Measurements from ENCODE around the gene SIRPA. TPM values are rescaled to one million over a fixed set of nuclear protein-coding genes. Genes with fewer than 3 reads are reported as not detected.

Gene SIRPA
- total RNA-seq, 2 donors from 2014 or later = 9.8 to 12.2 TPM

DNA sequence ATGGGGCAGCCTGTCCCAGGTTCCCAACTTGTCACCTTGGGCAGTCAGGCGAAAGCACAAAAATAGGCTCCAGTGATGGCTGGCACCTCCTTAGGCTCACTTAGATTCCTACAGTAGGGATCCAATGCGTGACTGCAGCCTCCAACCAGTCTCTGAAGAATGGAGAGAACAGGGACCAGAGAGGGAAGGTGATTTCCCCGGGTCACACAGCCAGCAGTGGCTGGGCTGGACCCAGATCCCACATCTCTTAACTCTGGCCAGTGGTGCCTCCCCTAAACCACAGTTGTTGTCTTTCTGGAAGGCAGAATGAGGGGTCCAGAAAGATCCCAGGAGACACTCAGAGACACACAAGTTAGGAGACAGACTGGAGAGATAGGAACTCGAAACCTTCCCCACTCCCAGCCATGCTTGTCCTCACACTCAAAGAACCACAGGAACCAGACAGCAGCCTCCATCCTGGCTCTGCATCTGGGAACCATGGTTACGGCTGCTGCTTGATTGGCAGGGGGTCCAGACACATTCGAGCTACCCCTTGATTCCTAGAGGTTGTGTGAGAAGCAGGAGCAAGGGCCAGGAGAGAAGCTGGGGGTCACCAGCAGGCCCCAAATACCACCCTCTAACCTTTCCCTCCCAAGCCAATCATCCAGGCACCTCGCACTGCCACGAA is 33.1 kb upstream of the SIRPA start:
- Histone ChIP-seq H3K9me3 (no peaks in the 10 kb centered on the region), H3K4me3 (no peak overlapping the region), H3K9ac (ENCODE audit: low read depth in 2 of 2, low read length in 2 of 2) (no peak overlapping the region), H3K4me1 (peaks cover 4% of the 10 kb centered on the region), H3K27me3 (no peaks in the 10 kb centered on the region), H3K27ac (peak overlapping the region; percentile 46), H3K36me3 (no peaks in the 10 kb centered on the region)
- no peak for DNase-seq
- TF ChIP-seq, protein P1, sequence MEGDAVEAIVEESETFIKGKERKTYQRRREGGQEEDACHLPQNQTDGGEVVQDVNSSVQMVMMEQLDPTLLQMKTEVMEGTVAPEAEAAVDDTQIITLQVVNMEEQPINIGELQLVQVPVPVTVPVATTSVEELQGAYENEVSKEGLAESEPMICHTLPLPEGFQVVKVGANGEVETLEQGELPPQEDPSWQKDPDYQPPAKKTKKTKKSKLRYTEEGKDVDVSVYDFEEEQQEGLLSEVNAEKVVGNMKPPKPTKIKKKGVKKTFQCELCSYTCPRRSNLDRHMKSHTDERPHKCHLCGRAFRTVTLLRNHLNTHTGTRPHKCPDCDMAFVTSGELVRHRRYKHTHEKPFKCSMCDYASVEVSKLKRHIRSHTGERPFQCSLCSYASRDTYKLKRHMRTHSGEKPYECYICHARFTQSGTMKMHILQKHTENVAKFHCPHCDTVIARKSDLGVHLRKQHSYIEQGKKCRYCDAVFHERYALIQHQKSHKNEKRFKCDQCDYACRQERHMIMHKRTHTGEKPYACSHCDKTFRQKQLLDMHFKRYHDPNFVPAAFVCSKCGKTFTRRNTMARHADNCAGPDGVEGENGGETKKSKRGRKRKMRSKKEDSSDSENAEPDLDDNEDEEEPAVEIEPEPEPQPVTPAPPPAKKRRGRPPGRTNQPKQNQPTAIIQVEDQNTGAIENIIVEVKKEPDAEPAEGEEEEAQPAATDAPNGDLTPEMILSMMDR (IDR thresholded peaks at IDR 0.05) = no peak
- intact Hi-C loops (cut with DNase I) = no loop called here

DNA sequence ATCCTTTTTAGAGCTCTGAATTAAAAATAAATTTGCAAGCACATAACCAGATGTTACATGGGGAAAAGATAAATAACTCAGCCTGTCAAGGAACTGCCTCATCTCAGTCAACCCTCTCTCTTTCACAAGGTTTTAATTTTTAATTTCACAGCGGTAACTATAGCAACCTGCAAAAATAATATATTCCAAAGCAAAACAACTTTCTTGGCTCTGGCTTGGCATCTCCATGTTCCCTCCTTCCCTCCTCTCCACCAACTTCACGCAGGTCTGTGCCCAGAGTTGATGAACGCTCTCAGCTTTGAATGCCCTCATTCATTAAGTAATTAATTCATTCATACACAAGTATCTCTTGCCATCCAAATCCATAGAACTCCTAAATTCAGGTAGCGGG is 32.5 kb upstream of the SIRPA start:
- Histone ChIP-seq H3K27me3 (no peaks in the 10 kb centered on the region), H3K27ac (no peak overlapping the region), H3K36me3 (no peaks in the 10 kb centered on the region), H3K4me1 (peaks cover 4% of the 10 kb centered on the region), H3K9ac (ENCODE audit: low read depth in 2 of 2, low read length in 2 of 2) (no peak overlapping the region), H3K9me3 (no peaks in the 10 kb centered on the region), H3K4me3 (no peak overlapping the region)
- no peak for DNase-seq
- intact Hi-C loops (cut with DNase I) = no loop called here
- TF ChIP-seq, protein P1 (IDR thresholded peaks at IDR 0.05) = no peak

- Histone ChIP-seq H3K4me1 (peaks cover 4% of the 10 kb centered on the region), H3K36me3 (no peaks in the 10 kb centered on the region), H3K9me3 (no peaks in the 10 kb centered on the region), H3K27me3 (no peaks in the 10 kb centered on the region), H3K27ac (no peak overlapping the region), H3K4me3 (no peak overlapping the region), H3K9ac (ENCODE audit: low read depth in 2 of 2, low read length in 2 of 2) (no peak overlapping the region)
- TF ChIP-seq, protein P1 (IDR thresholded peaks at IDR 0.05) = no peak
- DNase-seq = no peak
- intact Hi-C loops (cut with DNase I) = no loop called here
Observed at GRCh38 chr20:1863296-1863695, 31.9 kb upstream of the SIRPA start.

DNA sequence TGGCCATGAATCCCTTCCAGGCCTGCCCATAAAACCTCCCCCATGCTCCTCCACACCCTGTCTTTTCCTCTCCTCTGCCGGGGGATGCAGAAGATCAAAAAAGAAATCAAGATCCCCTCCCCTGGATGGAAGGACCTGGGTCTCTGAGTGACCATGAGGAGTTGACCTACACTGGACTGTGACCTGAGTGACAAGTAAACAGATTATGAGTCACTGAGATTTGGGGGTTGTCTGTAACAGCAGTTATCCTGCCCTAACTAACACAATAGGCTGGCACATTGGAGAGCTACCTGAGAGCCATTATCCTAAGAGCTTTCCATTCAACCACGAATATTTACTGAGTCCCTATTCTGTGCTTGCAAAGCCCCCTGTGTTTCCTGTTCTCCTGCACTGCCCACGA is 28.4 kb upstream of the SIRPA start:
- Histone ChIP-seq H3K4me3 (no peak overlapping the region), H3K9ac (ENCODE audit: low read depth in 2 of 2, low read length in 2 of 2) (no peak overlapping the region), H3K27me3 (no peaks in the 10 kb centered on the region), H3K27ac (no peak overlapping the region), H3K4me1 (no peaks in the 10 kb centered on the region), H3K9me3 (no peaks in the 10 kb centered on the region), H3K36me3 (no peaks in the 10 kb centered on the region)
- intact Hi-C loops (cut with DNase I) = no loop called here
- TF ChIP-seq, protein P1 (IDR thresholded peaks at IDR 0.05) = no peak
- no peak for DNase-seq

- H3K4me3 ChIP-seq = no peak overlapping the region
- no peaks in the 10 kb centered on the region for H3K4me1 ChIP-seq
- no peak for DNase-seq
- H3K9ac ChIP-seq (ENCODE audit: low read depth in 2 of 2, low read length in 2 of 2) = no peak overlapping the region
- no peaks in the 10 kb centered on the region for H3K9me3 ChIP-seq
- TF ChIP-seq, protein P1 (IDR thresholded peaks at IDR 0.05) = no peak
- no peak overlapping the region for H3K27ac ChIP-seq
- intact Hi-C loops (cut with DNase I) = no loop called here
- H3K36me3 ChIP-seq = no peaks in the 10 kb centered on the region
- H3K27me3 ChIP-seq = no peaks in the 10 kb centered on the region
Observed at GRCh38 chr20:1867495-1868260, 27.5 kb upstream of the SIRPA start.
